Measurements from ENCODE around the gene TMEM243.
"Not testable (repeated sequence)": the region's sequence is repeated elsewhere in the genome, so short reads cannot be mapped to it uniquely, and the experiment has no call there.

Gene TMEM243

DNA sequence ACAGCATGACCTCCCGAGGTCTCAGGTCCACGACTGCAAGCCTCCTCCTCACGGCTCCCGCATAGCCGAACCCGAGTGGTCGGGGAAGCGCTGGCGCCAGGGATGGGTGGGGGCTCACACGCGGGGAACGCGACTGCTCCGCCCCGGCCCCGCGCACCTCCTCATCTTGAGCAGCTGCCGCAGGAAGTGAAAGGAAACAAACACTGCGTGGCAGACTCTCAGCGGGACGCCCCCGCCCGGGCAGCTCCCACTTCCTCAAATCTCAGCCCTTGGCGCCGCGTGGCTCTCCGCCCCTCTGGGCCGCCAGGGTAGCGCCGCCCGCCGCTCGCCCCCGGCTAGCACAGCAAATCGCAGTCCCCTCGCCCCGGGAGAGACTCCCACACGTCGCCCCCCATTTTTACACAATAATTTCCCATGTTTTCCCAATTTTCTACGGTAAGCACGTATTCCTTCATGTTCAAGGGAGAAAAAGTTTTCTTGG lies at the start of gene TMEM243:
Gene TMEM243, minus strand, starts transcription at position 188 of the 481 bp plus-strand sequence. CDS start 229 bp downstream, outside the sequence.
- DNase-seq (ENCODE audit: insufficient read length, low spot score) (no peak), FAIRE-seq (no peak)
- TF ChIP-seq CTCF (IDR thresholded peaks at IDR 0.05; ENCODE audit: insufficient read depth, missing control alignments), result no peak

DNA sequence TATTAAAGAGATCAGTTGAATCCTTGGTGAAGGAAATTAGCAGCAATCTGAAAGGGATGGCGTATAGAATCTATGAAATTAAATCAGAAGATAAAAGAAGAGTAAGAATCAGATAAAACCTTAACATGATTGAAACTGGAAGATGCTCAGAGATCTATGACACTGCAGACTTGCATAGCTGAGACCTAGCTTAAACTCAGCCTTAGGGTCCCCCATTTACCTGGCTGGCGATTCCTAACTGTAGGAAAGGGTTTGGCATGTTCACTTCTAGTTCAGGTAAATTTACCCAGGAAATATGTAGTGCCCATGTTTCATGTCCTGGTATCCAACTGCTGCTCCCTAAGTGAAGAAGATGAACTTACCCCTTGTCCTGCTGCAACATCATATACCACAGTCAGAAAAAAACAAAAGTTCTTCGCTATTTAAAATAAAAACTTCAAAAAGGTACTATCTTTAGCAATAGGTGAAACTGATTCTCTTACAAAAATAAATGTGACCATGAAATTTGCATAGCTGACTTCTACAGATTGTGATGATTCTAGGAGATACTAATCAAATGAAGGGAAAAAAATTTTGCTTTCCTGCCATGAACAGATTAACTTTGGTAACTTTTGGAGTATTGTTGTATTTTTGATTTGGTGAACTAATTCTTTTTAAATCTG lies 47.8 kb upstream of the TMEM243 start:
- TF ChIP-seq CTCF (IDR thresholded peaks at IDR 0.05; ENCODE audit: insufficient read depth, missing control alignments), result no peak
- FAIRE-seq, result no peak
- DNase-seq (ENCODE audit: insufficient read length, low spot score), result no peak

DNA sequence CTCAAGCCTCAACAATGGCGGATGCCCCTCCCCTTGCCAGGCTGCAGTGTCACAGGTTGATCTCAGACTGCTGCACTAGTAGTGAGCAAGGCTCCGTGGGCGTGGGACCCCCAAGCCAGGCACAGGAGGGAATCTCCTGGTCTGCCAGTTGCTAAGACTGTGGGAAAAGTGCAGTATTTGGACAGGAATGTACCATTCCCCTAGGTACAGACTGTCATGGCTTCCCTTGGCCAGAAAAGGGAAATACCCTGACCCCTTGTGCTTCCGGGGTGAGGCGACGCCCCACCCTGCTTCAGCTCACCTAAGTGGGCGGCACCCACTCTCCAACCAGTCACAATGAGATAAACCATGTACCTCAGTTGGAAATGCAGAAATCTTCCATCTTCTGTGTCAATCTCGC lies 44.0 kb upstream of the TMEM243 start:
- TF ChIP-seq CTCF (IDR thresholded peaks at IDR 0.05; ENCODE audit: insufficient read depth, missing control alignments), result no peak
- DNase-seq (ENCODE audit: insufficient read length, low spot score) (no peak), FAIRE-seq (no peak)

DNA sequence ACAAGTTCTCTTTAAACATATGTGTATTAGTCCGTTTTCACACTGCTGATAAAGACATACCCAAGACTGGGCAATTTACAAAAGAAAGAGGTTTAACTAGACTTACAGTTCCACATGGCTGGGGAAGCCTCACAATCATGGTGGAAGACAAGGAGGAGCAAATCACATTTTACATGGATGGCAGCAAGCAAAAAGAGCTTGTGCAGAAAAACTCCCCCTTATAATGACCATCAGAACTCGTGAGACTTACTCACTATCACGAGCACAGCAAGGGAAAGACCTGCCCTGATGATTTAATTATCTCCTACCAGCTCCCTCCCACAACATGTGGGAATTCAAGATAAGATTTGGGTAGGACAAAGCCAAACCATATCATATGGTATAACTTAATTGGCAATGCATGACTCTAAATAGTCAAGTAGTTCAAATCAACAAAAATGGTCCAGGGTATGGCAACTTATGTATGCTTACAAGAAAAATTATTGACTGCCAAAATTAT lies 34.1 kb upstream of the TMEM243 start:
- DNase-seq (ENCODE audit: insufficient read length, low spot score), result no peak
- FAIRE-seq, result no peak
- no peak for TF ChIP-seq CTCF (IDR thresholded peaks at IDR 0.05; ENCODE audit: insufficient read depth, missing control alignments)

DNA sequence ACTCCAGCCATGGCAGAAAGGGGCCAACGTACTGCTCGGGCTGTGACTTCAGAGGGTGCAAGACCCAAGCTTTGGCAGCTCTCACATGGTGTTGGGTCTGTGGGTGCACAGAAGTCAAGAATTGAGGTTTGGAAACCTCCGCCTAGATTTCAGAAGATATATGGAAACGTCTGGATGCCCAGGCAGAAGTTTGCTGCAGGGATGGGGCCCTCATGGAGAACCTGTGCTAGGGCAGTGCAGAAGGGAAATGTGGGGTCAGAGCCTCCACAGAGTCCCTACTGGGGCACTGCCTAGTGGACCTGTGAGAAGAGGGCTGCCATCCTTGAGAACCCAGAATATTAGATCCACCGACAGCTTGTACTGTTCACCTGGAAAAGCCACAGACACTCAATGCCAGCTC lies 26.1 kb upstream of the TMEM243 start:
- FAIRE-seq; DNase-seq (ENCODE audit: insufficient read length, low spot score): not testable (repeated sequence)

GRCh38 chr7:87238464-87239051 lies 19.0 kb upstream of the TMEM243 start:
- DNase-seq (ENCODE audit: insufficient read length, low spot score); FAIRE-seq: not testable (repeated sequence)

GRCh38 chr7:87234949-87235348 lies 15.4 kb upstream of the TMEM243 start:
- no peak for FAIRE-seq
- TF ChIP-seq CTCF (IDR thresholded peaks at IDR 0.05; ENCODE audit: insufficient read depth, missing control alignments), result no peak
- no peak for DNase-seq (ENCODE audit: insufficient read length, low spot score)

DNA sequence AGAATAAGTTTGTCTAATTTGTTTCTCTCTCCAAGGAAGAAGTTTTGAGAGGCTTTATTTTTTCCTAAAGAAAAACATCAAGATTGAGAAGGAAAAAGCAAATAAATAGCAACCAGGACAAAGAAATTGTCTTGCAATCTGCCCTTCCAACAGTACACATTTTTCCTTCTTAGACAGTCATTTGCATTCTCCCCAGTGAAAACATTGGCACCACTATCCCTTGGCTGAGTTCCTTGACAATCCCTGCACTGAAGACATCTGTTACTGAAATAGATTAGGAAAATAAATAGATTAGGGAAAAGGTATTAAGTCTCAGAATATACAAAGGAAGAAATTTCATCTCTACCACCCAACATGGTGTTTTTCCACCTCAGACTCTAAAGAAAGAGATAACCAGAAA lies 12.2 kb upstream of the TMEM243 start:
- no peak for TF ChIP-seq CTCF (IDR thresholded peaks at IDR 0.05; ENCODE audit: insufficient read depth, missing control alignments)
- DNase-seq (ENCODE audit: insufficient read length, low spot score) (peak; percentile 38), FAIRE-seq (peak; percentile 92)
